Upper lobe of left lung (tissue), 4 donors: Measurements from ENCODE around the gene UST.

Experiments
- CTCF ChIP-seq, 6 experiments: fragments of 450-650 bp in 4 of 6; fragments of 200-600 bp in 2 of 6; sonication (generic) in 2 of 6; IDR thresholded peaks; one replicate each; pipeline ENCODE4 v1.5.1; 2016 to 2019; ENCODE audit warnings: antibody characterized with exemption in 6 of 6
- EP300 ChIP-seq, 4 donors: sonication (generic); formaldehyde crosslinking; IDR thresholded peaks; one replicate each; pipeline ENCODE4 v1.5.1; 2017; ENCODE audit warnings: antibody characterized with exemption in 4 of 4, control low read depth in 2 of 4
- POLR2A ChIP-seq, 4 donors: fragments of 450-650 bp; IDR thresholded peaks; one replicate each; pipeline ENCODE4 v1.5.1; 2016 to 2017; ENCODE audit warnings: antibody characterized with exemption in 4 of 4, mild to moderate bottlenecking in 2 of 4
- POLR2AphosphoS5 ChIP-seq, 2 donors: sonication (generic); formaldehyde crosslinking; IDR thresholded peaks; one replicate each; pipeline ENCODE4 v1.5.1; 2017; ENCODE audit warnings: antibody characterized with exemption in 2 of 2

- TF ChIP-seq CTCF (IDR thresholded peaks at IDR 0.05) (no peak), POLR2AphosphoS5 (IDR thresholded peaks at IDR 0.05) (no peak), POLR2A (IDR thresholded peaks at IDR 0.05) (no peak), EP300 (IDR thresholded peaks at IDR 0.05) (no peak)
These were observed 33.6 kb upstream of the UST start for GRCh38 chr6:148713033-148713738.
